ENCODE data around the gene CELF4.

The CELF4 gene

DNA sequence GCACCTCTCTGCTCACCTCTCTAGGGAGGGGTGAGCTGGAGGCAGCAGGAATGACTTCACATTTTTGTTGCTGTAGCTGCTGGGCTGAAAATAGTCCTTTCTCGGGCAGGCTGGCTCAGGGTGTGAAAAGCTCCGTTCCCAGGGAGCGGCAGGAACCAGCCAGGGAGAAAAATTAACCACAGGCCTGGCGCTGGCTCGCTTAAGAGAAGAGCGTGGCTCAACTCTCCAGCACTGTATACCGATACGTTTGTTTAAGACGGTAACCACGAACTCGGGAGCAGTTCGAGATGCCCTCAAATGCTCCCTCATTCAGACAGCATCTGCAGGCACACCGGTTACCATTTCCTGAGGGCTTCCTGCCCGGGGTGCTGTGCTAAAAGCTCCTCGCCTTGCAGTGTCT is 129.6 kb downstream of the CELF4 start:
- no peak for DNase-seq

- no peak for DNase-seq
Measured at GRCh38 chr18:37435150-37435867, 130.3 kb downstream of the CELF4 start.

GRCh38 chr18:37434161-37434860 is 131.3 kb downstream of the CELF4 start:
- no peak for DNase-seq

DNA sequence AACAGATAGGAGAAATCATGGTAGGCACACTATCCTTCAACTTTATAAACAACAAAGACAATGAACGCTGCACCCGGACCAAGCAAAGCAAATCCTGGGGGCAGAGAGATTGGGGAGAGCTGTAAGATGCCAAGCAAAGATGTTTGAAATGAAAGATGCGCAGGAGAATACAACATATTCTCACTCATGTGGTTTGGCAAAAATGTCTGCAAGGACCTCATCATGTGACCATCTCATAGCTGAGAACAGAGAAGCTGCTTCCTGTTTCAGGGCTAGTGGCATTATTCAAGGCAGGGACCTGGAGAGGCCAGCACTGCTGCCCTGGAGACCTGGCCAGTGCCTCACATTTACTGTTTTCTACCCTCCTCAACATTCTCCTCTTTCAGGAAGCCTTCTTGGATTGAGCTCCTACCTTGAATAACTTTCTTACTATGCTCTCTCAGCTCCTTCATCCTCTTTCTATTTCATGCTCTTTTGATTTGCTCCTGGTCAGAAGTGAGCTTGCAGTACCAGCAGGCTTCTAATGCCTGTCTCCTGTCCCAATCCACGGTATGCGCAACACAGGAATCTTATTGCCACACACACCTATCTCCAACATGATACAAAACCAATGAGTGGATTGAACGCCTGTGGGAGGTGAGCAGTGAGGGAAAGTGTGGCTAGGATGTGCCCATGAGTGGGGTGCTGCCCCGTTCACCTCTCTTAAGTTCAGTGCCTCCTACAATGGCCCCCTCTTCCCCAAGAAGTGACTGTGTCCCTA is 133.0 kb downstream of the CELF4 start:
- DNase-seq = no peak

GRCh38 chr18:37430357-37431076 is 135.1 kb downstream of the CELF4 start:
- DNase-seq = no peak

DNA sequence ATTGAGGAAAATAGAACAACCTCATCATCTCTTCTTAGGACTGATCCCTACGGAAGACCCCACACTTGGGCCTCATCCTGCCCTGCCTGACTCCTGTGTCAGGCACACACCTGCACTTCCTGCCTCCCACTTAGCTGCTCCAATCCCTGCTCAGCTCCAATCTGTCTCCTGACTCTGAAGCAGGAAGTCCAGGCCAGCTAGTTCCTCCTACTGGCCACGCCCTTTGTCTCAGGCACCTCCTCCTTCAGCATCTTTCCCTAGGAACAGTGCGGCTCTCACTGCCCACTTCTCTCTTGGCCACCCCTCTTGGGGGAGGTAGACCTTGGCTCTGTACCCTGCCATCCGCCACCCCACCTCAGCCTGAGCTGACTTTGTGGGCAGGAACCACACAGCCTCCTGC is 135.8 kb downstream of the CELF4 start:
- DNase-seq = no peak

- DNase-seq = no peak
Measured at GRCh38 chr18:37428288-37428974, 137.2 kb downstream of the CELF4 start.

- no peak for DNase-seq
Measured at GRCh38 chr18:37426586-37426985, 139.0 kb downstream of the CELF4 start.

GRCh38 chr18:37425222-37425621 is 140.4 kb downstream of the CELF4 start:
- DNase-seq = no peak

- DNase-seq = no peak
Measured at GRCh38 chr18:37424507-37424906, 141.1 kb downstream of the CELF4 start.

- DNase-seq = no peak
Measured at GRCh38 chr18:37422596-37422995, 143.0 kb downstream of the CELF4 start.

DNA sequence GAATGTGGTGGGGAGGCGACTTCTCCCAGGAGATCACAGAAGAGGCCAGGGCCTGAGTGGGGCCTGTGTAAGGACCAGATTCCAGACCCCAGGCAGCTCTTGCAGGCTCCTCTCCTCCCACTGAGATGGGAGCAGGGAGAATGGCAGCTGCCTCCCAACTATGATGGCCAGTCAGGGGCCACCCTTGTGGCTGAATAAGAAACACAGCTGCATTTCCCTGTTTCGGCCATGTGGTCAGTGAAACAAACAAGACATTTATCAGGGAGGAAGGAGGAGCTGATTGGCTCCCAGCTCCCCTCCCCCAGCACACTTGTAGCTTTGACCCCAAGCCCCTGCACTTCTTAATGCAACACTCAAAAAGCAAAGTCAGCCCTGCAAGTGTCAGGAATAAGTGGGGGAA is 143.5 kb downstream of the CELF4 start:
- DNase-seq = no peak

GRCh38 chr18:37421341-37422077 is 144.1 kb downstream of the CELF4 start:
- no peak for DNase-seq

- no peak for DNase-seq
Measured at GRCh38 chr18:37420315-37420880, 145.2 kb downstream of the CELF4 start.

DNA sequence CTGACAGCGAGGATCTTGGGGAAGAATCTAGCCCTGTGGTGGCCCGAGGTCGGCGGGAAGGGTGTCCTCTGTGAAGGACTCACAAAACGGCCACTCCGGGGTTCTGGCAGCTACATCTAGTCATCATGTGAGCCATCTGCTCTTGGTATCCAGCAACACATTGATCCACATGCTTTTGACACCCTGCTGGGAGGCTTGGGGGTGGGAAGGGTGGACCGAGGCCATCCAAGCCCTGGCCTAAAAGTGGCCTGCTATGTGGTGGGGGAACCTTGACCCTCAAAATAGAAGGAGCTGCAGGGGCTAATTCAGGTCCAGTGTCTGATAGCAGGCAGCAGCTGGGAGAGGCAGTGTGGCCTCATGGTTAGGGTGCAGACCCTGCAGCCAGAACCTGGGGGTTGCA is 145.7 kb downstream of the CELF4 start:
- DNase-seq = no peak

- DNase-seq = no peak
Measured at GRCh38 chr18:37419315-37419714, 146.3 kb downstream of the CELF4 start.

DNA sequence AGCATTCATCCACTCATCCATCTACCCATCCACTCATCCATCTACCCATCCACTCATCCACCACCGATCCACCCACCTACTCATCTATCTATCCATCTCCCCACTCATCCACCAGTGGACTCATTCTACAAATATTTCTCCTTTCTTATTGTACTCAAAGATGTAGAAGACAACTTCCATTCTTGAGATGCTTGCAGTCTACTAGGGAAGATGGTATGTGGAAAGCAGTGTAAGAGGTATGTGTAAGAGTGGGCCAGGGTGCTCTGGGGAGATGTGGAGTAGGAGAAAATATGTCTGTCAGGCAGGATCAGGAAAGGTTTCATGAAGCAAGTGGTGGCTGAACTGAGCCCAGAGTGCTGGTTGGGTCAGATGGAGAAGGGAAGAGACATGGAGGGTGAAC is 150.8 kb downstream of the CELF4 start:
- no peak for DNase-seq

GRCh38 chr18:37412829-37413228 is 152.8 kb downstream of the CELF4 start:
- DNase-seq = no peak

- no peak for DNase-seq
Measured at GRCh38 chr18:37412333-37412732, 153.3 kb downstream of the CELF4 start.

GRCh38 chr18:37409878-37410277 is 155.7 kb downstream of the CELF4 start:
- no peak for DNase-seq

DNA sequence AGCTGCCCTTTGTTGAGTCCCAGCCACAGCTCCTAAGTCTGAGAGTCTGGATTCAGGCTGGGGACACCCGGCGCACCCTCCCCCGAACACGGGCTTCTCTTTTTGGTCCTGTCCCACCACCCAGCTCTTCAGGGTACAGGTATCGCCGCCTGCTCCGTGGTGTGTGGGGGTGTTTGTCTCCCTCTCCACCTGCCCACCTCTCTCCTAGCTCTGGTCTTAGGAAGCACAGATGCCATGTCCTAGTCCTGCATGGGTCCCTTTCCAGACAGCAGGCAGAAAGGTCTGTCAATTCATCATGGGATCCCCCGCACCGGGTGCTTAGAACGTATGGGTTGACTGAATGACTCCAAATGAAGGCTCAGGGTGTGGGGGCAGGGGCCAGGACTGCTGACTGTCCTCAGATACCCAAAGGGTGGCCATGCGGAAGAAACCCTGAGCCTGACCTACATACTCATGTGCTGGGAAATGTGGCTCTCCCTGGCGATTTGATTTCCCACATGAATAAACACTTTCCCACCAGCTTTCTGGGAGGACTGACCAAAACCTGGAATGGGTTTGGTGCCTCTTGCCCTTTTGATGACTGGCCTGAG is 156.8 kb downstream of the CELF4 start:
- DNase-seq = no peak
